Measurements from ENCODE around the gene SCAF11. TPM values are rescaled to one million over a fixed set of nuclear protein-coding genes. Genes with fewer than 3 reads are reported as not detected.

The SCAF11 gene
- total RNA-seq, 1 experiment from 2014 or later: 79.8 TPM

DNA sequence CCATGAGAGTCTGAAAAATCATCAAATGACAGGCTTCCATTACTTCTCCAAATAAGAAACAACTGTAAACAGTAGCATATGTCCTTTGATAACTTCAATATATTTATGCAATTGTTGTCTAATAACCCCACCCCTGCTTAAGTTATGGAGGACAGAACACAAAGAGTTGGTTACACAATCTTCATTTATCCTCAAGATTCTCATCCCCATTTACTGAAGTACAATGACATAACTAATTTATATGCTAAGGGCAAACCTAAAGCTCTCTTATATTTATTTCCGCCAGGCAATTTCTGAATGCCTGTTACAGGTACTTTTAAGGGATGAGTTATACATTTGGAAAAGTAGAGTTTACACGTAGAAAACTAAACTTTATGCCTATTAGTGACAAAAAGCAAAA, 12.3 kb downstream of the SCAF11 start:
- Histone ChIP-seq H3K27ac (ENCODE audit: low read depth, low read length) (no peak overlapping the region), H3K9me2 (ENCODE audit: insufficient read depth) (no peaks in the 10 kb centered on the region), H3K4me3 (replicated peaks in 1 of 2; ENCODE audit: low read depth in 1 of 2, low read length in 2 of 2) (no peak overlapping the region), H3K36me3 (ENCODE audit: control insufficient read depth in 1 of 2, insufficient read depth in 2 of 2, low read length in 2 of 2) (no peaks in the 10 kb centered on the region), H3K4me1 (ENCODE audit: control insufficient read depth in 1 of 2, insufficient read depth in 2 of 2, low read length in 2 of 2) (no peaks in the 10 kb centered on the region), H4K20me1 (ENCODE audit: insufficient read depth) (peaks cover 41% of the 10 kb centered on the region; the same call in 1 of the 2 replicates), H3K79me2 (ENCODE audit: insufficient read depth, low read length) (peaks cover 100% of the 10 kb centered on the region), H3K4me2 (ENCODE audit: low read length) (no peak overlapping the region), H3K9me3 (ENCODE audit: control insufficient read depth in 1 of 2, insufficient read depth in 1 of 2, low read depth in 1 of 2, low read length in 2 of 2) (no peaks in the 10 kb centered on the region; a peak in 1 of 4 replicates), H3K27me3 (ENCODE audit: insufficient read depth, low read length) (no peaks in the 10 kb centered on the region), H2AFZ (ENCODE audit: low read depth, low read length, poor library complexity, severe bottlenecking) (no peak overlapping the region), H3K9ac (ENCODE audit: low read length) (no peak overlapping the region)
- TF ChIP-seq YY1 (IDR thresholded peaks at IDR 0.05; ENCODE audit: extremely low read depth, insufficient replicate concordance, low read depth, low read length): no peak
- no peak for TF ChIP-seq EZH2phosphoT487 (IDR thresholded peaks at IDR 0.05; ENCODE audit: borderline replicate concordance)
- no peak for TF ChIP-seq ZNF274 (IDR thresholded peaks at IDR 0.05; ENCODE audit: low read depth, low read length)
- TF ChIP-seq EGR1 (IDR thresholded peaks at IDR 0.05; ENCODE audit: low read depth): no peak
- no peak for TF ChIP-seq ZFX (IDR thresholded peaks at IDR 0.05)
- TF ChIP-seq, protein P1, sequence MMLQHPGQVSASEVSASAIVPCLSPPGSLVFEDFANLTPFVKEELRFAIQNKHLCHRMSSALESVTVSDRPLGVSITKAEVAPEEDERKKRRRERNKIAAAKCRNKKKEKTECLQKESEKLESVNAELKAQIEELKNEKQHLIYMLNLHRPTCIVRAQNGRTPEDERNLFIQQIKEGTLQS (IDR thresholded peaks at IDR 0.05): no peak
- no peak for TF ChIP-seq POLR2AphosphoS5 (IDR thresholded peaks at IDR 0.05; ENCODE audit: low read depth, low read length)
- TF ChIP-seq RAD21 (IDR thresholded peaks at IDR 0.05; ENCODE audit: low read depth): no peak
- TF ChIP-seq POLR2A (IDR thresholded peaks at IDR 0.05; ENCODE audit: borderline replicate concordance, extremely low read depth, insufficient read depth, insufficient read length): no peak
- no peak for TF ChIP-seq ELF1 (IDR thresholded peaks at IDR 0.05; ENCODE audit: borderline replicate concordance, low read depth)
- no peak for TF ChIP-seq SRF (IDR thresholded peaks at IDR 0.05; ENCODE audit: low read depth)
- TF ChIP-seq, protein P2, sequence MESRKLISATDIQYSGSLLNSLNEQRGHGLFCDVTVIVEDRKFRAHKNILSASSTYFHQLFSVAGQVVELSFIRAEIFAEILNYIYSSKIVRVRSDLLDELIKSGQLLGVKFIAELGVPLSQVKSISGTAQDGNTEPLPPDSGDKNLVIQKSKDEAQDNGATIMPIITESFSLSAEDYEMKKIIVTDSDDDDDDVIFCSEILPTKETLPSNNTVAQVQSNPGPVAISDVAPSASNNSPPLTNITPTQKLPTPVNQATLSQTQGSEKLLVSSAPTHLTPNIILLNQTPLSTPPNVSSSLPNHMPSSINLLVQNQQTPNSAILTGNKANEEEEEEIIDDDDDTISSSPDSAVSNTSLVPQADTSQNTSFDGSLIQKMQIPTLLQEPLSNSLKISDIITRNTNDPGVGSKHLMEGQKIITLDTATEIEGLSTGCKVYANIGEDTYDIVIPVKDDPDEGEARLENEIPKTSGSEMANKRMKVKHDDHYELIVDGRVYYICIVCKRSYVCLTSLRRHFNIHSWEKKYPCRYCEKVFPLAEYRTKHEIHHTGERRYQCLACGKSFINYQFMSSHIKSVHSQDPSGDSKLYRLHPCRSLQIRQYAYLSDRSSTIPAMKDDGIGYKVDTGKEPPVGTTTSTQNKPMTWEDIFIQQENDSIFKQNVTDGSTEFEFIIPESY (IDR thresholded peaks at IDR 0.05; ENCODE audit: extremely low read depth, insufficient replicate concordance, low read length): no peak
- no peak for TF ChIP-seq EZH2 (IDR thresholded peaks at IDR 0.05)
- no peak for TF ChIP-seq CEBPB (IDR thresholded peaks at IDR 0.05; ENCODE audit: low read depth)
- TF ChIP-seq TCF7L2 (IDR thresholded peaks at IDR 0.05; ENCODE audit: borderline replicate concordance, extremely low read depth, insufficient read depth, insufficient read length): no peak
- intact Hi-C loops (cut with micrococcal nuclease): no loop called here
- DNase-seq (ENCODE audit: low read depth, low spot score) (no peak), ATAC-seq (no peak)
- no TSS peak for BruUV-seq (replicated peaks)
- ChIA-PET CTCF (no interaction called here), POLR2A (no interaction called here), RAD21 (ENCODE audit: low non-redundant PET in 1 of 2, low total read pairs in 2 of 2, uncharacterized antibody in 2 of 2, unreplicated experiment in 2 of 2) (no interaction called here)

Measured in HCT116 (cell line).